Measurements from ENCODE around the gene ANKS3.

The ANKS3 gene

GRCh38 chr16:4648917-4649316, 85.2 kb downstream of the ANKS3 start:
- TF ChIP-seq, protein P1, sequence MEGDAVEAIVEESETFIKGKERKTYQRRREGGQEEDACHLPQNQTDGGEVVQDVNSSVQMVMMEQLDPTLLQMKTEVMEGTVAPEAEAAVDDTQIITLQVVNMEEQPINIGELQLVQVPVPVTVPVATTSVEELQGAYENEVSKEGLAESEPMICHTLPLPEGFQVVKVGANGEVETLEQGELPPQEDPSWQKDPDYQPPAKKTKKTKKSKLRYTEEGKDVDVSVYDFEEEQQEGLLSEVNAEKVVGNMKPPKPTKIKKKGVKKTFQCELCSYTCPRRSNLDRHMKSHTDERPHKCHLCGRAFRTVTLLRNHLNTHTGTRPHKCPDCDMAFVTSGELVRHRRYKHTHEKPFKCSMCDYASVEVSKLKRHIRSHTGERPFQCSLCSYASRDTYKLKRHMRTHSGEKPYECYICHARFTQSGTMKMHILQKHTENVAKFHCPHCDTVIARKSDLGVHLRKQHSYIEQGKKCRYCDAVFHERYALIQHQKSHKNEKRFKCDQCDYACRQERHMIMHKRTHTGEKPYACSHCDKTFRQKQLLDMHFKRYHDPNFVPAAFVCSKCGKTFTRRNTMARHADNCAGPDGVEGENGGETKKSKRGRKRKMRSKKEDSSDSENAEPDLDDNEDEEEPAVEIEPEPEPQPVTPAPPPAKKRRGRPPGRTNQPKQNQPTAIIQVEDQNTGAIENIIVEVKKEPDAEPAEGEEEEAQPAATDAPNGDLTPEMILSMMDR (conservative IDR thresholded peaks at IDR 0.05; ENCODE audit: low read depth), result no peak
- POLR2A ChIA-PET (ENCODE audit: low non-redundant PET), result no interaction called here
- CTCF ChIA-PET, result no interaction called here
- DNase-seq (ENCODE audit: low spot score), result no peak
- H3K27ac ChIP-seq, result peak overlapping the region; percentile 11

- CTCF ChIA-PET, result no interaction called here
- POLR2A ChIA-PET (ENCODE audit: low non-redundant PET), result no interaction called here
- DNase-seq (ENCODE audit: low spot score), result no peak
- TF ChIP-seq, protein P1 (conservative IDR thresholded peaks at IDR 0.05; ENCODE audit: low read depth), result no peak
- H3K27ac ChIP-seq, result peak overlapping the region; percentile 29; the same call in 1 of the 2 replicates
These were observed 86.5 kb downstream of the ANKS3 start for GRCh38 chr16:4647644-4647980.

GRCh38 chr16:4646773-4647643, 87.1 kb downstream of the ANKS3 start:
- no peak for DNase-seq (ENCODE audit: low spot score)
- CTCF ChIA-PET, result no interaction called here
- POLR2A ChIA-PET (ENCODE audit: low non-redundant PET), result no interaction called here
- H3K27ac ChIP-seq, result peak overlapping the region; percentile 29
- TF ChIP-seq, protein P1 (conservative IDR thresholded peaks at IDR 0.05; ENCODE audit: low read depth), result no peak
